ENCODE results near the gene GABRR3. TPM values are rescaled to one million over a fixed set of nuclear protein-coding genes. Genes with fewer than 3 reads are reported as not detected.

GABRR3 gene
- total RNA-seq, 1 donor from 2014 or later = not detected

DNA sequence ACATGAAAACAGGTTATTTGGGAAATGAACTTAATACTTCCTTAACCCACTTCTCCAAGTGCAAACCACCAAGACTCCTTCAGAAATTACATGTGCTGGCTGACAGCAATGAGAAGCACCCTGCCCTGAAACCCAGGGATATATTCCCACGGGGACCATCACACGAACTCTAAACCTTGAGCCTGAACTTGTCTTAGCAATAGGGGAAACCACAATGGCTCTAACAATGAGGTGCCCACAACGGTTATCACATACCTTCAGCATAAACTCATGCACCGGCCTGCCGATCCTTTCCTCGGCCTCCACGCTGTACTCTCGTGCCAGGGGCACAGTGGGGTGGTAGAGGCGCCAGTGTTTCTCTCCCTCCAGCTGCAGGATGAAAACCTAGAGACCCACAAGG, 76.3 kb downstream of the GABRR3 start:
- no peak for DNase-seq (ENCODE audit: low read depth)

DNA sequence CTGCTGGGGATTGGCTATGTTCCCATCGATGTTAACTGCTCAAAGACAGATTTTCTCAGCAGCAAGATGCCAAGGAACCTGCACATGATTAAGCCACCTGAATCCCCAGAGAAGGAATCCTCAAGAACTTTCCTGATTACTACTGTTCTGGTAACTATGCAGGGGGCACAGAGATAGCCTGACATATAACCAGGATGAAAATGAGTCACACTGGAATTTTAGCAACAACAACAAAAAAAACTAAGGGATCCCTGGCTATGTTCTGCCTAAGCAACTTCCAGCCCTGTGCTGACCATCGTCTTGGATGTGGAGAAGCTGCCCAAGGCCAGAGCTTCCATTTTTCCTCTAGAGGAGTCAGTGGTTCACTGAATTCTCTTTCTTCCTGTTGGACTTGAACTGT, 76.7 kb downstream of the GABRR3 start:
- no peak for DNase-seq (ENCODE audit: low read depth)

DNA sequence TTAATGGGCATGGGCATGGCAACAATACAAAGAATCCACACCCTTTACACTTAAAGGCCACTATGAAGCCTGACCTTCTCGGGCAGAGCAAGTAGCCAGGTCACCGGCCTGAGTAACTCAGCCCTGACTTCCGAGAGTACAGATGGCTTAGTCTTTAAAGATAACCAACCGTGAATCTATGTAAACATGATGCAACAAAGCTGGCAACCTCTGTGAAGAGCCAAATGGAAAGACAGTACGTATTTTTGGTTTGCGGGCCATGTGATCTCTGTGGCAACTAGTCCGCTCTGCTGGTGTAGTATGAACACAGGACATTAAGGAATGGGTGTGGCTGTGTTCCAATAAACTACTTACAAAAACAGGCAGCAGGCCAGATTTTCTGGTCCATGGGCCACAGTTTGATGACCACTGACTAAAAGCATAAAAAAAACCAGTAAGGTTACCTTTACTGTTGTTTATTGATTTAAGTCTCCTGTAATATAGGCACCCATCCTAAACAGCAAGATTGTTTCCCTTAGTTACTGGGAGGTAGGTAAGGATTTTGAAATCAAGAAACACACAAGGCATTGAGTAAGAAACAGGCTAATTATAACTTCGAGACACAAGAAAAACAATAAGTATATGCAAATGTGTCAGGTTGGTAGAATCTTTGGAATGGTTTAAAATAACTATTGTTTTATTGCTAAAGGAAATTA, 77.4 kb downstream of the GABRR3 start:
- no peak for DNase-seq (ENCODE audit: low read depth)

DNA sequence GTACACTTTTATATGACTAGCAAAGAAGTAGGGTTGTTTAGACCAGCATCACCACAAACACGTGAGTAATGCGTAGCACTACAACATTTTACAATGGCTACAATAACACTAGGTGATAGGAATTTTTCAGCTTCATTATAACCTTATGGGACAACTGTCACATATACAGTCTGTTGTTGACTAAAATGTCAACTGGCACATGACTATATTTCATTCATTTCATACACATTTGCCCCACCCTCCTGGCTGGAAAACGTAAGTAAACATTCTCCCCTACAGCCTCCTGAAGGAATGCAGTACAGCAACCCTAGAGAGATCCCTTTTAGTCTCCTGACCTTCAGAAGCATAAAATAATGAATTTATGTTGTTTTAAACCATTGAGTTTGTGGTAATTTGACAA, 79.1 kb downstream of the GABRR3 start:
- no peak for DNase-seq (ENCODE audit: low read depth)

DNA sequence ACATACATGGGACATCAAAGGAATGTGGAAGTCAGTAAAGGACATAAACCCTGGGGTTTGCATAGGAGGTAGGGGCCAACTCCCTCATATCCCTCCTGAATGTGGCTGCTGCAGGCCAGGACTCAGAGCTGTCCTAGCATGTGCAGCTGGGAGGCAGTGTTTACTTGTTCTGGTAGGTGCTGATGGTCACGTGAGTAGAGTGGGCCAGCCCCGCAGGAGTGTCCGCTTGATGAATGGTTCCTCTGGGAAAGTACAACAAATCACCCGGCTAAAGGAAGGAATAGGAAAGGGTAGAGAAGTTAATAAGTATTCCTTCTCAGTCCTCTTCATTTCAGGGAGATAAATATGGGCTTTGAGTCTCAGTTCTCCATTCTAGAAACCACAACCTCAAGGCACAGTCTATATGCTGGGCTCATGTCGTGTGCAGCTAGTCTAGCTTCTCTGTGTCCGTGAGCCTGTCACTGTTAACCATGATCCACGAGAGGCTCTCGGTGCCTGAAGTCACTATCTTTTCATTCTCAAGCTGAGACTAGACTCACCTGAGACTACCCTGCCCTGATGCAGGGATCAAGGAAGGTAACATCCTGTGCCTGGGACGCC, 80.8 kb downstream of the GABRR3 start:
- no peak for DNase-seq (ENCODE audit: low read depth)

DNA sequence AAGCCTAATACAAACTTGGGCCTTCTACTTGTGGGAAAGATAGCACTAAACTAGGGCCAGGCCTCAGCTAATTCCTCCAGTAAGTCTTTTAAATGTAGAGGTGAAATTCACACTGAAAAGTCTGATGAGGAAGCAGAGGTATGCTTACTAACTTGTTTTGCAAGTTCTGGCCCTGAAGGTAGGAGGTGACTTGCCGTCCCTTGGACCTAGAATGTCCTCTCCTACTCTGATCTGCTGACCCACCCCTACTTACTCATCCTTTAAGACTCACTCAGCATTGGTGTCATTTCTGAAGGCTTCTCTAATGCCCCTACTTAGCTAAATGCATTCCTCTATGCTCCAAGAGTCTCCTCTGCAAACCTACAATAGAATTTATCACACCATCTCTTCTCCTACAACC, 82.2 kb downstream of the GABRR3 start:
- DNase-seq (ENCODE audit: low read depth) = no peak

DNA sequence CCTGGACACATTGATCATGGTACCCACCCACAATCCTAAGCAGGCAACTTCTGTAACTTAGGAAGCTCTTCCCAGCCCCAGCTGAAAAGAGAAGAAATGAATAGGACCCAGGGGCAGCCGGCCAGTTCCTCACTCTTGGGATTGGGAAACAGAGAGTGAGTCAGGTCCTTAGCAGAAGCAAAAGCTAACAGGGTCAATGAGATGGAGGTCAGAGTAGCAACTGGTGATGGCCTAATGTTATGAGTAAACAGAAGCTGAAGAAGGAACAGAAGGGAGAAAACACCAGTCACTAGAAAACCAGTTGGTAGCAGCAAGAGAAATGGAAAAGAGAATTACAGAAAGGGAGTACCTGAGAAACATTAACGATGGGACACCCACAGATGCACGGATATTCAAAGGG, 82.8 kb downstream of the GABRR3 start:
- peak; percentile 18 for DNase-seq (ENCODE audit: low read depth)

DNA sequence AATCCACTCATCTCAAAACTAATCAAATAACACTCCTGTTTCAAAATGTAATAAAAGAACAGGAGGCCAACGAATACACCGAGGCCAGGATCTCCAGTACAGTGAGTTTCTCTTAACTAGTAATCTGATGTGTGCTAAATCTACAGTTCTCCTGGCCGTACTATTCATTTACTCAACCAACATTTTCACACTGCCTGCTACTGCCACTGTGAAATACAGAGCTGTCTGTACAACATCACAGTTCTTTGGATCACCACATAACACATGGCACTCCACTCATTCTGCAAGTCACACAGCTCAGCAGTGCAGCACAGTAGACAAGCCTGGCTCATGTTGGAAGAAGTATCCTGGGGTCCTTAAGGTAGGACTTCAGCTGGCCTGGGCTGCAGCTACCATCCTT, 84.8 kb downstream of the GABRR3 start:
- no peak for DNase-seq (ENCODE audit: low read depth)

DNA sequence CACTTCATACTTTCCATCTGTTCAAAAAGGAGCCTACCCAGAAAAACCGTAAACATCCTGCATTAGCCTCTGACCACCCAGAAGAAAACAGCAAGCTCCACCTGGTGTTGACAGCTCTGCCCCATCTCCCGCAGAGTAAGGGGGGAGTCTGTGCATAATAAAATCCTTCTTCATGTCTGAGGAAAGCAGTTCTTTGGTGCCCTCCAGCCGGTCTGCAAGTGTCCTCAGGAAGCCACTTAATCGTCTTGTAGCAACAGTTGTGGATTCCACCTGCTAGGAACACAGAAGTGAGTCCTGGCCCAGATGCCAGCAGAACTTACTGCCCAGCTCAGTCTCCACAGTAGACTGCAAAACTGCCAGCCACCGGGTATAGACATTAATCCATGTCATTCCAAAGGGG, 85.4 kb downstream of the GABRR3 start:
- DNase-seq (ENCODE audit: low read depth) = no peak

DNA sequence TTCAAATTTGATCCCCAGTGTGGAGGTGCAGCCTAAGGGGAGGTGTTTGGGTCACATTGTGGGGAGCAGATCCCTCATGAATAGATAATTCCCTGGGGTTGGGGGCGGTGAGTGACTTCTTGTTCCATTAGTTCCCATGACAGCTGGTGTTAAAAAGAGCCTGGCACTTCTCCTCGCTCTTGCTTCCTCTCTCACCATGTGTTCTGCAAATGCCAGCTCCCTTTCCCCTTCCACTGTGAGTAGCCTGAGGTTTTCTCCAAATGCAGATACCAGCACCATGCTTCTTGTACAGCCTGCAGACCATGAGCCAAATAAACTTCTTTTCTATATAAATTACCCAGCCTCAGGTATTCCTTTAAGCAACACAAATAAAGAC, 86.0 kb downstream of the GABRR3 start:
- peak; percentile 15 for DNase-seq (ENCODE audit: low read depth)

DNA sequence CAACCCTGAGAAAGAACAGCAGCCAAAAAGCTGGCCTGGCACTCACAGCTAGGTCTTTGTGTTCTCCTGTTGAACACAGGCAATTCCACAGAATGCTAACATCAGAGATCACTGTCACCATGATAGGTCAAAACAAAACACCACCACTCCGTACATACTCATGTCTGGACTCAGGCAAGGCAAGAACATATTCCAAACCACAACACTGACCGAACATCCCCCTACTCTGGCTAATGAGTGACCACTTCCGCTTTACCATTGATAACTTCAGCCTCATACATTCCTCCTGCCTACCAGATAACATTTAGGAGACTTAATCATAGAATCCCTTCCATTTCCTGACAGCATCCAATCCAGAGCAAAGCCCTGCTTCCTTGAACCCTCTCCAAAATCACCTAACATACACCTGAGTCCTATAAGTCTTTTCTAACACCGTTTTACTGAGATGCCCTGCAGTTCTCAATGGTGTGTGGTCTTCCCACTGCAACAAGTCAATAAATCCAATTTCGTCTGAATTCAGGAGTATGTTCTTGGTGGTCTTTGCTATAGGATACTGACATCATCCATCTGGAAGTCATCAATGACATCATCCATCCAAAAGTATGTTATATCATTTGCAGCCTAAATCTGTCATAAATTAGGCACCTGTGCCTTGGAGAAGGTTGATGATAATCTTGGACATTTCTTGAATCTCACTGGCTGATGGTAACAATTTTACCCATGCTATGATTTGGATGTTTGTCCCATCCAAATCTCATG, 86.6 kb downstream of the GABRR3 start:
- no peak for DNase-seq (ENCODE audit: low read depth)

DNA sequence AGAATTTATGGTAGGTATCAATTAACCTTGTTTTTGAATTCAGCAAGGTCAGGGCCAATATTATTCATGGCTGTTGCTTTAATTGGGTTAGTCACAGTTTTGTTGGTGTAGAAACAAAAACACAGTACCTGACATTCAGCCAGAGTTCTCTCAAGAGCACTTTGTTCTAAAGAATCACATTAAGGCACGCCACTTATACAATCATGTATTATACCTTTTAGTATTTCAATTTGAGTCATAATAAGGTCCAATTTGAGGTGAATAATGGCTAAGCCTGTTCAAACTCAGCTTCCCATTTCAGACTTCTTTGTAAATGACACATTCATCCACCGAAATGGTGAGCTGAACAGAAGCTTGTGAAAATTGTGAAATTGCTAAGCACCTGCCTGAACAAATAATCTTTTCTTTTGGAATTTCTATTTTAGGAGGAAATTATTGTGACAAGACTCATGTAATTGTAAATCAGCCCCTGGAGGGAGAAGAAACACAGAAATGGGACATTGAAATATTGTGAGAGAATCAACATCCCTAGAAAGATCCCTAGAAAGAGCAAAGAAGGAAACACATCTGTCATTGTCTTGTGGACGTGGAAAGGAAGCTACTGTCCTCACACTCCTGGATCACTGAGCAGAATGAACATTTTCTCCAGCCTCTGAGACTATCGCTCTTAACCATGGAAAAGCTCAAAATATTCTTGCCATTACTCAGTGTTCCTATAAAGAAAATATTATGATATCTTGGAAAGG, 92.1 kb downstream of the GABRR3 start:
- no peak for DNase-seq (ENCODE audit: low read depth)

DNA sequence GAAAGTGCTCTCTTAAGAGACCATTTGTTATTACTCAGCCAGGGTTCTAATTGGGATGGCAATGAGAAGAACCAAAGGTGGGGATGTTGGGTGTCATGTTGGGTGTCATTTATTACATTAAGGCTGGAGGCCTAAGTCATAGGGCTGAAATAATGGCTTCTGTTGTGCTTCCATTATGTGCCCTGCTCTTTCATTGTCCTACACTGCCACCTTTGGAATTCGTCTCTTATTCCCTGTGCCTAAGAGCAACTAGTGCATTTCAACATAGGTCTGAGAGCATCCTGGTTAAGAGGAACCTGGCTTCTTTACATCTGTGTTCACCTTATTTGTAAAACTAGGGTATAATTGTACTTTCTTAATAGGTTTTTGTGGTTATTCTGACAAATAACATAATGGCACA, 95.1 kb downstream of the GABRR3 start:
- no peak for DNase-seq (ENCODE audit: low read depth)

DNA sequence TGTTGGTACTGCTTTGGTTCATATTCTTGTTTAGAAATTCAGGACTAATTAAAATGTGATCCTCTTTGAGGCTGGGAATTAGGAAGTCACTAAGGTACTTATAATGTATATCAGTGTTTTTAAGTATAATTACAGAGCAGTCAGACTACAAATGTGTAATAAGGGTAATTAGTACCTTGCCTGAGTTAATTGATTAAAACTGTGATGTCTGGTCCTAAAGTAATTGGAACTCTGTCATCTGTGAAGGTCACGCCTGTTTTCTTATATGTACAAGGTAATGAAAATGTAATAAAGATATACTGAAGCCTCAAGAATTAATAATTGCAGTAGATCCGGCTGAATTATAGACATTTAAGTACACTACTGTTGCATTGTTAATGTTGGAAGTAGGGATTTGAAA, 95.7 kb downstream of the GABRR3 start:
- no peak for DNase-seq (ENCODE audit: low read depth)

DNA sequence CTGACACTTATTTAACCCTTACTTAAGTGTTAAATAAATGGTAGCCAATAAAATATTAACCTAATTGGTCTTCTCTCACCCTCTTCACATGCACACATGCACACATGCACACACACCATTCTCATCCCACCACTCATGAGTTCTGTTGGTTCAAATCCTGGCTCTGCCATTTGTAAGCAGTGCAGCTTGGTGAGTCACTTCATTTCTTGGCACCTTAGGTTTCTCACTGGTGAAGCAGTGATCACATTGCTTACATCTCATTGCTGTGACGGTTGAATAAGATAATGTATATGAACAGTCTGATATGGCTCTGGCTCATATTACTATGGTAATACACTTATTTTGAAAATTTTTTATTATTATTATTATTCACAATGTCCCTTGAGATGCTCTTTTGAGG, 96.7 kb downstream of the GABRR3 start:
- DNase-seq (ENCODE audit: low read depth) = no peak

DNA sequence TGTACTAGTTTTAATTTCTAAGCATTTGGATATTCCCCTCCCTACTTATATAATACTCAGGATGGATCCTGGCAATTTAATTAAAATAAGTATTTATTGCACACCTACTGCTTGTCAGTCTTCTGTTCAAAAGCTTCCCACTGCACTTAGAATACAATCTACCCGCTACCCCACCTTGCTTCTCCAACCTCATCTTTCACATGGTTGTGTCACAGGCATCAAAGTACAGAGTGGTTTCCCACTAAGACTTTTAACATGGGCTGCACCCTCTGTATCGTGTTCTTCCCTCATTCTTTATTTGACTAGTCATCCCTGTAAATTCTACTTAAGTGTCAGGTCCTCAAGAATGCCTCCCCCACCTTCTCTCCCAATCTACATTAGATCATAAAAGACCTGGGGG, 97.9 kb downstream of the GABRR3 start:
- no peak for DNase-seq (ENCODE audit: low read depth)

DNA sequence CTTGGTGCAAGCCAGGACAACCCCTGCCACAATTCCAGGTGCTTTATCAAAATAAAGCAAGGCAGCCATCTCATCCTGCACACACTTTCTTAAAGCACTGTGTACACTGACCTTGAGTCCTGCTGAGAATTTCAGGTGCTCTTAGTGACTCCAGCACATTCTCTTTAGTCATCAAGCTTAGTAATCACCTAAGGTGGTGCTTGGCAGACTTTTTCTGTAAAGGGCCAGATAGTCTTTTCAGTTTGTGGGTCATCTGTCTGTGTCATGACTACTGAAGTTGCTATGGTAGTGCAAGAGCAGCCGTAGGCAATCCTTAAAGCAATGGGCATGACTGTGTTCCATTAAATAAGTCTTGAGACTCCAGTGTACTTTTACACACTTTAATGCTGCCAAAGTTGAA, 99.3 kb downstream of the GABRR3 start:
- DNase-seq (ENCODE audit: low read depth) = no peak

Other genes starting within 250 kb of the GABRR3 start
- gene CRYBG3, start 213.3 kb downstream of the GABRR3 start, total RNA-seq = 8.8 and 13.5 TPM in 2 replicates
- gene RIOX2, start 62.9 kb downstream of the GABRR3 start, total RNA-seq = 24.4 and 36.6 TPM in 2 replicates
- not detected in 2 replicates for gene OR5AC2, start 51.9 kb upstream of the GABRR3 start, total RNA-seq
- gene OR5H1, start 95.4 kb upstream of the GABRR3 start, total RNA-seq = not detected in 2 replicates
- gene OR5H14, start 112.2 kb upstream of the GABRR3 start, total RNA-seq = not detected in 2 replicates
- gene OR5H15, start 131.4 kb upstream of the GABRR3 start, total RNA-seq = not detected in 2 replicates
- not detected in 2 replicates for gene OR5H6, start 228.9 kb upstream of the GABRR3 start, total RNA-seq
- gene OR5H2, start 247.2 kb upstream of the GABRR3 start, total RNA-seq = not detected in 2 replicates

All from myocyte (in vitro differentiated cells).